H1 (cell line): ENCODE measurements around the gene APMAP. TPM values are rescaled to one million over a fixed set of nuclear protein-coding genes. Genes with fewer than 3 reads are reported as not detected.
A peak's percentile ranks its signal among the peaks of the same experiment; 100 is the strongest.

Experiments used
- BCL11A ChIP-seq, 2 experiments: IDR thresholded peaks; one replicate each; pipeline ENCODE4 v1.6.1; 2011; ENCODE audit warnings: low read depth in 2 of 2, low read length in 2 of 2, mild to moderate bottlenecking in 2 of 2
- CBX5 ChIP-seq: fragments of 300-800, 300-1000 bp; sonication (generic); IDR thresholded peaks from 2 replicates; pipeline ENCODE4 v1.7.1; 2016; ENCODE audit warnings: antibody characterized with exemption, low read length, low read depth
- EZH2 ChIP-seq: fragments of 200-600 bp; sonication (generic); IDR thresholded peaks from 2 replicates; pipeline ENCODE4 v1.7.1; 2012; ENCODE audit warnings: low read depth, mild to moderate bottlenecking, moderate library complexity, low read length, inconsistent platforms; ENCODE audit not compliant: severe bottlenecking
- JUND ChIP-seq: IDR thresholded peaks from 2 replicates; pipeline ENCODE4 v1.6.1; 2011; ENCODE audit warnings: mild to moderate bottlenecking, improper control_type of control experiment, low read length
- KDM5A ChIP-seq: fragments of 200-600 bp; IDR thresholded peaks from 2 replicates; pipeline ENCODE4 v1.7.1; 2012; ENCODE audit warnings: mild to moderate bottlenecking, low read length, inconsistent platforms, mixed read lengths
- SIX5 ChIP-seq: IDR thresholded peaks from 2 replicates; pipeline ENCODE4 v1.6.1; 2011; ENCODE audit warnings: mild to moderate bottlenecking, low read depth, low read length
- polyA plus RNA-seq, 7 experiments: library from polyadenylated mRNA; depleted of rRNA in 3 of 7; stranded (reverse) in 5 of 7; unstranded in 2 of 7; fragments of >200 nt in 5 of 7; fragments of 200-250 nt in 2 of 7; gene quantifications; 1 replicate in 5 of 7; 2 replicates in 1 of 7; 4 replicates in 1 of 7; pipeline versions ENCODE4 v1.2.1 to v1.2.3, GENCODE V29; 2011 to 2013; ENCODE audit warnings: missing spikeins in 2 of 7, mixed read lengths in 2 of 7
- total RNA-seq: library from RNA; stranded (reverse); fragmentation: NEBNext Ultra II Directional; extraction: Animal tissue kit (Norgen Biotek cat#: 25700); gene quantifications from 2 replicates; pipeline ENCODE4 v1.2.1, GENCODE V29; 2021
- TF ChIP-seq, protein P1 (sequence below): IDR thresholded peaks from 2 replicates; pipeline ENCODE4 v1.6.1; 2012; ENCODE audit warnings: inconsistent platforms
- TF ChIP-seq, protein P2 (sequence below): IDR thresholded peaks from 2 replicates; pipeline ENCODE4 v1.6.1; 2012; ENCODE audit warnings: inconsistent platforms

The APMAP gene
- total and polyA plus RNA-seq, 2 of the 8 experiments (the other 6 are each of a cell fraction or from before 2014, with no cell fraction given) = 31.3 to 66.0 TPM

DNA sequence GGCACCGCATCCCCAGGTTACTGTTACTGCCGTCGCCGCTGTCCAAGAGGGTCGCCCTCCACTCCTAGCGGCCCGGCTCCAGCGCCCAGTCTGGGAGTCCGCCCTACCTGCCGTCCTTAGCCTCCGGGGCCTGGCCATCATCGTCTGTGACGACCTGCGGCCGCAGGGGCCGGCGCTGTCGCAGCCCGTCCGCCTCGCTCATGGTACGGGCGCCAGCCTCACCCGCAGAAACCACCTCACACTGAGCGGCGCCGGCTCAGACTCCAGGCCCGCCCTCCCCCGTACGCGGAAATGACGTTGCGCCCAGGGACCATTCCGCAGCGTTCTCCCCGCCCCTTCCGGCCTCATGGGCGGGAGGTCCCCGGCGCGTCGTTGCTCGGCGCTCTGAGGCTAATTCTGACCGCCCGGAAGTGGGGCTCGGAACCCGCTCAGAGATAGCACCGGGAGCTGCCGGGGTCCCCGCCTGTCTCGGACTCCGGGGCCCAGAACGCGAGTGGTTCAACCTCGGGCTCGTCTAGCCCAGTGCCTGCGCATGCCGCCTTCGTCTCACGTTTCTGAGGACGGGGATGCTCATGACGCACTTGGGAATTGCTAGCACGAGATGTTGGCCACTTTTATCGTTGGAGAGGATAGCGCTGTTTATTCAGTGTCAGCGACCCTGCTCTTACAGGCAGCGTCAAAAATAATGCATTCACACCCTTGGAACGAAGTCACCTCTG, at the start of gene APMAP (continued):
- TF ChIP-seq SIX5 (no peak), JUND (0 out of 2 replicates have a peak, but pooled peaks have one; percentile 13), BCL11A (IDR thresholded peaks at IDR 0.05; ENCODE audit: low read depth in 2 of 2, low read length in 2 of 2) (no peak), KDM5A (no peak), CBX5 (no peak), EZH2 (peak; percentile 3)
- TF ChIP-seq, protein P1, sequence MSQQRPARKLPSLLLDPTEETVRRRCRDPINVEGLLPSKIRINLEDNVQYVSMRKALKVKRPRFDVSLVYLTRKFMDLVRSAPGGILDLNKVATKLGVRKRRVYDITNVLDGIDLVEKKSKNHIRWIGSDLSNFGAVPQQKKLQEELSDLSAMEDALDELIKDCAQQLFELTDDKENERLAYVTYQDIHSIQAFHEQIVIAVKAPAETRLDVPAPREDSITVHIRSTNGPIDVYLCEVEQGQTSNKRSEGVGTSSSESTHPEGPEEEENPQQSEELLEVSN = peak; percentile 89
- TF ChIP-seq, protein P2, sequence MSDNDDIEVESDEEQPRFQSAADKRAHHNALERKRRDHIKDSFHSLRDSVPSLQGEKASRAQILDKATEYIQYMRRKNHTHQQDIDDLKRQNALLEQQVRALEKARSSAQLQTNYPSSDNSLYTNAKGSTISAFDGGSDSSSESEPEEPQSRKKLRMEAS = peak; percentile 81
